Measurements from ENCODE around the gene FRA10AC1.

FRA10AC1 gene

GRCh38 chr10:93702210-93703001 is at the start of gene FRA10AC1:
TSS of gene FRA10AC1 (minus strand) at chr10:93702592. CDS start at chr10:93700106, 2,486 bp downstream.
- peak; percentile 90 for DNase-seq

GRCh38 chr10:93751832-93752231 is 49.4 kb upstream of the FRA10AC1 start:
- peak; percentile 34 for DNase-seq

GRCh38 chr10:93751124-93751523 is 48.7 kb upstream of the FRA10AC1 start:
- DNase-seq = no peak

- DNase-seq = no peak
Measured at GRCh38 chr10:93749218-93749799, 46.9 kb upstream of the FRA10AC1 start.

GRCh38 chr10:93746844-93747284 is 44.5 kb upstream of the FRA10AC1 start:
- DNase-seq = peak; percentile 100

GRCh38 chr10:93745408-93746065 is 43.1 kb upstream of the FRA10AC1 start:
- peak; percentile 63 for DNase-seq

GRCh38 chr10:93742633-93743349 is 40.4 kb upstream of the FRA10AC1 start:
- no peak for DNase-seq

- DNase-seq = no peak
Measured at GRCh38 chr10:93741367-93741766, 39.0 kb upstream of the FRA10AC1 start.

- no peak for DNase-seq
Measured at GRCh38 chr10:93726024-93726423, 23.6 kb upstream of the FRA10AC1 start.

- DNase-seq = no peak
Measured at GRCh38 chr10:93723153-93723552, 20.8 kb upstream of the FRA10AC1 start.

- peak; percentile 27 for DNase-seq
Measured at GRCh38 chr10:93722550-93722949, 20.2 kb upstream of the FRA10AC1 start.

GRCh38 chr10:93719901-93720300 is 17.5 kb upstream of the FRA10AC1 start:
- DNase-seq = no peak

GRCh38 chr10:93718937-93719725 is 16.7 kb upstream of the FRA10AC1 start:
- no peak for DNase-seq

- DNase-seq = no peak
Measured at GRCh38 chr10:93716766-93717165, 14.4 kb upstream of the FRA10AC1 start.

- DNase-seq = no peak
Measured at GRCh38 chr10:93715345-93715744, 13.0 kb upstream of the FRA10AC1 start.

GRCh38 chr10:93712593-93712992 is 10.2 kb upstream of the FRA10AC1 start:
- DNase-seq = no peak

GRCh38 chr10:93711891-93712290 is 9.5 kb upstream of the FRA10AC1 start:
- DNase-seq = peak; percentile 28

- DNase-seq = no peak
Measured at GRCh38 chr10:93710333-93710909, 8.0 kb upstream of the FRA10AC1 start.

- DNase-seq = no peak
Measured at GRCh38 chr10:93707623-93708022, 5.2 kb upstream of the FRA10AC1 start.

GRCh38 chr10:93704451-93704850 is 2.1 kb upstream of the FRA10AC1 start:
- DNase-seq = no peak

- DNase-seq = no peak
Measured at GRCh38 chr10:93703841-93704240, 1.4 kb upstream of the FRA10AC1 start.

GRCh38 chr10:93703066-93703465 is 674 bp upstream of the FRA10AC1 start:
- peak; percentile 17 for DNase-seq
